Fibroblast of skin of right quadriceps (primary cell): ENCODE results near the gene IL17C.

Source experiments
- DNase-seq: peaks from one replicate; pipeline ENCODE4 v3.0.0-alpha.2; 2013

Gene IL17C

GRCh38 chr16:88687254-88687576, 48.8 kb downstream of the IL17C start:
- no peak for DNase-seq

- DNase-seq = no peak
Observed at GRCh38 chr16:88687676-88688012, 49.3 kb downstream of the IL17C start.

GRCh38 chr16:88688013-88688778, 49.8 kb downstream of the IL17C start:
- DNase-seq = no peak
